Fibroblast of pulmonary artery (primary cell): ENCODE results near the gene RIN3.

Experiments
- DNase-seq: peaks from one replicate; pipeline ENCODE4 v3.0.0-alpha.2; 2010; ENCODE audit warnings: low read depth
- H3K4me3 ChIP-seq: replicated peaks from 2 replicates; pipeline ENCODE4 v1.5.1; 2011; ENCODE audit warnings: low read depth, mild to moderate bottlenecking, control low read depth, low read length, moderate library complexity
- CTCF ChIP-seq: IDR thresholded peaks from 2 replicates; pipeline ENCODE4 v1.5.1; 2011; ENCODE audit warnings: mild to moderate bottlenecking, control low read depth, low read length, inconsistent platforms; ENCODE audit errors: missing control alignments

RIN3 gene

GRCh38 chr14:92568621-92569479 is 55.3 kb downstream of the RIN3 start:
- no peak for DNase-seq
- TF ChIP-seq CTCF = no peak
- no peak overlapping the region for H3K4me3 ChIP-seq

- TF ChIP-seq CTCF = no peak
- no peak for DNase-seq
- H3K4me3 ChIP-seq = no peak overlapping the region
Measured at GRCh38 chr14:92570674-92571262, 57.2 kb downstream of the RIN3 start.

GRCh38 chr14:92572050-92572449 is 58.5 kb downstream of the RIN3 start:
- no peak for DNase-seq
- TF ChIP-seq CTCF = no peak
- no peak overlapping the region for H3K4me3 ChIP-seq

- no peak for TF ChIP-seq CTCF
- no peak for DNase-seq
- H3K4me3 ChIP-seq = no peak overlapping the region
Measured at GRCh38 chr14:92573761-92574498, 60.3 kb downstream of the RIN3 start.

- no peak for TF ChIP-seq CTCF
- H3K4me3 ChIP-seq = no peak overlapping the region
- no peak for DNase-seq
Measured at GRCh38 chr14:92575061-92575747, 61.6 kb downstream of the RIN3 start.

- no peak for TF ChIP-seq CTCF
- no peak overlapping the region for H3K4me3 ChIP-seq
- DNase-seq = no peak
Measured at GRCh38 chr14:92575748-92576303, 62.2 kb downstream of the RIN3 start.
